Esophagus muscularis mucosa (tissue), 4 donors: ENCODE data around the gene SMIM27. TPM values are rescaled to one million over a fixed set of nuclear protein-coding genes. Genes with fewer than 3 reads are reported as not detected.

Experiments used
- DNase-seq: peaks from one replicate; pipeline ENCODE4 v3.0.0-alpha.2; 2017; ENCODE audit errors: extremely low spot score
- H3K27ac ChIP-seq, 4 donors: fragments of 200-600 bp; sonication (generic); replicated peaks in 1 of 4; 1 replicate in 3 of 4; 2 replicates in 1 of 4; pipeline ENCODE4 v1.5.1; 2016 to 2019; ENCODE audit warnings: mild to moderate bottlenecking in 1 of 4
- H3K27me3 ChIP-seq, 4 donors: fragments of 200-600 bp; sonication (generic); one replicate each; pipeline versions ENCODE4 v1.5.1 to v1.6.0; 2016 to 2019
- H3K36me3 ChIP-seq, 4 donors: fragments of 200-600 bp; sonication (generic); one replicate each; pipeline ENCODE4 v1.5.1; 2016 to 2019
- H3K4me1 ChIP-seq, 4 donors: fragments of 200-600 bp; sonication (generic); one replicate each; pipeline ENCODE4 v1.5.1; 2016 to 2019
- H3K4me3 ChIP-seq, 4 donors: fragments of 200-600 bp; sonication (generic); 1 replicate in 2 of 4; 2 replicates in 2 of 4; pipeline ENCODE4 v1.5.1; 2016 to 2019; ENCODE audit warnings: mild to moderate bottlenecking in 4 of 4, moderate library complexity in 1 of 4
- H3K9me3 ChIP-seq, 4 donors: fragments of 200-600 bp; sonication (generic); 1 replicate in 3 of 4; 2 replicates in 1 of 4; pipeline ENCODE4 v1.5.1; 2016 to 2019
- CTCF ChIP-seq, 3 experiments: fragments of 200-600 bp in 2 of 3; fragments of 450-650 bp in 1 of 3; sonication (generic) in 2 of 3; IDR thresholded peaks; one replicate each; pipeline ENCODE4 v1.5.1; 2017 to 2019; ENCODE audit warnings: antibody characterized with exemption in 3 of 3, mild to moderate bottlenecking in 2 of 3, moderate library complexity in 1 of 3
- EP300 ChIP-seq: sonication (generic); formaldehyde crosslinking; IDR thresholded peaks from one replicate; pipeline ENCODE4 v1.6.1; 2017; ENCODE audit warnings: antibody characterized with exemption
- POLR2A ChIP-seq: fragments of 450-650 bp; IDR thresholded peaks from one replicate; pipeline ENCODE4 v1.6.1; 2017; ENCODE audit warnings: antibody characterized with exemption, moderate library complexity, mild to moderate bottlenecking, low read depth
- POLR2AphosphoS5 ChIP-seq, 2 donors: sonication (generic); formaldehyde crosslinking; IDR thresholded peaks; one replicate each; pipeline ENCODE4 v1.6.1; 2017; ENCODE audit warnings: antibody characterized with exemption in 2 of 2
- WGBS: methylation state at CpG from one replicate; pipeline ENCODE4 v1.1.5; 2018; 5-methylcytosine and 5-hydroxymethylcytosine counted together
- intact Hi-C: fragments of 100-400 bp; cut with DNase I; formaldehyde crosslinking; loops from one replicate; pipeline ENCODE4 v1.15.1; 2023
- total RNA-seq, 4 donors: library from RNA; depleted of rRNA; stranded (reverse); fragments of >200 nt; gene quantifications; one replicate each; pipeline versions ENCODE4 v1.1.0 to v1.2.1, GENCODE V29; 2016

SMIM27 gene
- total RNA-seq, 4 donors from 2014 or later: 4.8 to 11.2 (median 7.8) TPM

- Histone ChIP-seq H3K27ac (peak overlapping the region; percentile 90 to 96 (median 92)), H3K4me1 (peaks cover 30 to 48% (median 35%) of the 10 kb centered on the region in 4 donors), H3K36me3 (peaks cover 0 to 9% (median 0%) of the 10 kb centered on the region in 4 donors), H3K27me3 (no peaks in the 10 kb centered on the region), H3K9me3 (no peaks in the 10 kb centered on the region), H3K4me3 (peak overlapping the region; percentile 69 to 86 (median 78))
- intact Hi-C loops: loop anchor here (2.0 to 5.0 kb wide), 2 partner anchors 22 to 163 kb away; partner anchors contain the start of gene NDUFB6
- TF ChIP-seq EP300 (no peak), CTCF (IDR thresholded peaks at IDR 0.05) (peak in 1 of 3 experiments; percentile 13), POLR2AphosphoS5 (IDR thresholded peaks at IDR 0.05) (peak; percentile 80 to 90), POLR2A (no peak)
- WGBS: 0% methylated on average over 30 of the region's 75 CpGs
- DNase-seq: peak; percentile 98
Observed at GRCh38 chr9:32550562-32551275, 1.4 kb upstream of the SMIM27 start.

GRCh38 chr9:32551276-32552051 lies 663 bp upstream of the SMIM27 start:
- intact Hi-C loops: loop anchor here (2.0 to 5.0 kb wide), 2 partner anchors 21 to 164 kb away; partner anchors contain the start of gene NDUFB6
- WGBS: under 1% methylated on average over 32 of the region's 36 CpGs
- peaks cover 0 to 15% (median 0%) of the 10 kb centered on the region in 4 donors for H3K36me3 ChIP-seq
- TF ChIP-seq EP300 (no peak), POLR2AphosphoS5 (IDR thresholded peaks at IDR 0.05) (no peak), POLR2A (no peak), CTCF (IDR thresholded peaks at IDR 0.05) (no peak)
- H3K4me1 ChIP-seq: peaks cover 26 to 41% (median 34%) of the 10 kb centered on the region in 4 donors
- DNase-seq: no peak
- H3K4me3 ChIP-seq: peak overlapping the region; percentile 69 to 86 (median 78)
- H3K27ac ChIP-seq: peak overlapping the region; percentile 90 to 96 (median 92)
- no peaks in the 10 kb centered on the region for H3K9me3 ChIP-seq
- H3K27me3 ChIP-seq: no peaks in the 10 kb centered on the region

GRCh38 chr9:32554107-32554506 lies 2.0 kb downstream of the SMIM27 start:
- no peaks in the 10 kb centered on the region for H3K9me3 ChIP-seq
- no peak overlapping the region for H3K4me3 ChIP-seq
- peak overlapping the region in 1 of 4 donors; percentile 1 for H3K27ac ChIP-seq
- WGBS: 83% methylated on average over 2 of the region's 2 CpGs
- TF ChIP-seq POLR2A (no peak), EP300 (no peak), POLR2AphosphoS5 (IDR thresholded peaks at IDR 0.05) (no peak), CTCF (IDR thresholded peaks at IDR 0.05) (no peak)
- H3K27me3 ChIP-seq: no peaks in the 10 kb centered on the region
- H3K36me3 ChIP-seq: peaks cover 0 to 20% (median 2%) of the 10 kb centered on the region in 4 donors
- H3K4me1 ChIP-seq: peaks cover 20 to 34% (median 23%) of the 10 kb centered on the region in 4 donors
- intact Hi-C loops: loop anchor here (5.0 kb wide), 1 partner anchor 167 kb away; no protein-coding TSS in a partner anchor
- no peak for DNase-seq

GRCh38 chr9:32554591-32554990 lies 2.5 kb downstream of the SMIM27 start:
- intact Hi-C loops: loop anchor here (5.0 kb wide), 1 partner anchor 167 kb away; no protein-coding TSS in a partner anchor
- no peaks in the 10 kb centered on the region for H3K27me3 ChIP-seq
- no peak overlapping the region for H3K4me3 ChIP-seq
- H3K27ac ChIP-seq: peak overlapping the region in 1 of 4 donors; percentile 1
- H3K4me1 ChIP-seq: peaks cover 15 to 32% (median 18%) of the 10 kb centered on the region in 4 donors
- H3K36me3 ChIP-seq: peaks cover 0 to 20% (median 2%) of the 10 kb centered on the region in 4 donors
- no peak for DNase-seq
- no peak for TF ChIP-seq EP300
- no peak for TF ChIP-seq CTCF (IDR thresholded peaks at IDR 0.05)
- TF ChIP-seq POLR2A: no peak
- TF ChIP-seq POLR2AphosphoS5 (IDR thresholded peaks at IDR 0.05): no peak
- no peaks in the 10 kb centered on the region for H3K9me3 ChIP-seq
